PC-3 (cell line): ENCODE measurements around the gene POLR3B. TPM values are rescaled to one million over a fixed set of nuclear protein-coding genes. Genes with fewer than 3 reads are reported as not detected.

ENCODE experiments used
- ATAC-seq: fragments of 200-7000 bp; cut with Tn5 transposase; 2 replicates; pipeline ENCODE4 v1.9.1; 2020; ENCODE audit warnings: mild to moderate bottlenecking, moderate library complexity
- BruUV-seq: library from RNA; stranded (reverse); fragments of 400-500 nt; replicated peaks from 2 replicates; lab custom pipeline; 2021; lab: Mats Ljungman, UMichigan
- CTCF ChIA-PET: fragments of 300-600 bp; sonication (Branson Sonifier 250); formaldehyde crosslinking; loops from one replicate; lab custom pipeline; 2022; ENCODE audit warnings: antibody characterized with exemption; lab: Charles Lee
- POLR2A ChIA-PET: fragments of 300-600 bp; sonication (Branson Sonifier 250); formaldehyde crosslinking; loops from one replicate; lab custom pipeline; 2022; ENCODE audit warnings: antibody characterized with exemption; ENCODE audit not compliant: unreplicated experiment; lab: Charles Lee
- DNase-seq: peaks from one replicate; pipeline ENCODE4 v3.0.0-alpha.2; 2015
- H2AFZ ChIP-seq: fragments of 300-600 bp; sonication (generic); 2 replicates; pipeline ENCODE4 v1.6.0; 2016; ENCODE audit warnings: antibody characterized with exemption, low read length
- H3F3A ChIP-seq: fragments of 300-600 bp; sonication (generic); one replicate; pipeline ENCODE4 v1.6.0; 2017; ENCODE audit warnings: antibody characterized with exemption, low read length, control low read depth, mild to moderate bottlenecking; ENCODE audit not compliant: unreplicated experiment
- H3K27ac ChIP-seq: fragments of 300-600 bp; sonication (generic); 2 replicates; pipeline ENCODE4 v1.5.1; 2016; ENCODE audit warnings: mild to moderate bottlenecking, low read length
- H3K27me3 ChIP-seq: fragments of 300-600 bp; sonication (generic); 2 replicates; pipeline ENCODE4 v1.6.1; 2016; ENCODE audit warnings: low read length, mixed read lengths
- H3K36me3 ChIP-seq: fragments of 300-600 bp; sonication (generic); 2 replicates; pipeline ENCODE4 v1.6.1; 2016; ENCODE audit warnings: low read depth, mixed run types, low read length, mixed read lengths
- H3K4me1 ChIP-seq: fragments of 300-600 bp; sonication (generic); 2 replicates; pipeline ENCODE4 v1.5.1; 2016; ENCODE audit warnings: low read length; ENCODE audit not compliant: insufficient read depth
- H3K4me2 ChIP-seq: fragments of 300-600 bp; sonication (generic); 2 replicates; pipeline ENCODE4 v1.6.0; 2016; ENCODE audit warnings: low read length
- H3K4me3 ChIP-seq: fragments of 300-600 bp; sonication (generic); 2 replicates; pipeline ENCODE4 v1.5.1; 2016; ENCODE audit warnings: mild to moderate bottlenecking, low read length, mixed read lengths
- H3K79me2 ChIP-seq: fragments of 300-600 bp; sonication (generic); 2 replicates; pipeline ENCODE4 v1.6.1; 2017; ENCODE audit warnings: low read length, mixed read lengths
- H3K9ac ChIP-seq: fragments of 300-600 bp; sonication (generic); 2 replicates; pipeline ENCODE4 v1.6.0; 2016; ENCODE audit warnings: mild to moderate bottlenecking, low read length
- H3K9me2 ChIP-seq: fragments of 300-600 bp; sonication (generic); replicated peaks from 2 replicates; pipeline ENCODE4 v1.6.1; 2016; ENCODE audit warnings: mixed run types, low read length, mixed read lengths
- H3K9me3 ChIP-seq: fragments of 300-600 bp; sonication (generic); 2 replicates; pipeline ENCODE4 v1.6.1; 2016; ENCODE audit warnings: low read length, mixed read lengths
- H4K20me1 ChIP-seq: fragments of 300-600 bp; sonication (generic); 2 replicates; pipeline ENCODE4 v1.6.1; 2016; ENCODE audit warnings: low read length, mixed read lengths
- CTCF ChIP-seq: fragments of 300-600 bp; sonication (generic); conservative IDR thresholded peaks from 2 replicates; pipeline ENCODE4 v1.5.1; 2017; ENCODE audit warnings: antibody characterized with exemption, low read depth, mild to moderate bottlenecking, low read length
- EZH2 ChIP-seq: fragments of 300-600 bp; sonication (generic); IDR thresholded peaks from one replicate; pipeline ENCODE4 v1.6.1; 2017; ENCODE audit warnings: antibody characterized with exemption, mild to moderate bottlenecking, low read length; ENCODE audit not compliant: unreplicated experiment
- EZH2phosphoT487 ChIP-seq: fragments of 300-600 bp; sonication (generic); IDR thresholded peaks from 2 replicates; pipeline ENCODE4 v1.6.1; 2018; ENCODE audit warnings: mild to moderate bottlenecking, antibody characterized with exemption, low read length, borderline replicate concordance
- intact Hi-C: fragments of 100-400 bp; cut with micrococcal nuclease; formaldehyde crosslinking; loops from 2 replicates; pipeline ENCODE4 v1.9.0; 2023
- total RNA-seq: library from RNA; depleted of rRNA; stranded (reverse); fragments of >200 nt; gene quantifications from 2 replicates; pipeline ENCODE4 v1.2.3, GENCODE V29; 2014

Gene POLR3B
- total RNA-seq, 1 experiment from 2014 or later, result 23.4 TPM

GRCh38 chr12:106506691-106507090 is 149.1 kb downstream of the POLR3B start:
- no peaks in the 10 kb centered on the region for H4K20me1 ChIP-seq
- no peak overlapping the region for H3K27ac ChIP-seq
- H3F3A ChIP-seq, result no peaks in the 10 kb centered on the region
- no peaks in the 10 kb centered on the region for H3K9me3 ChIP-seq
- H3K4me1 ChIP-seq, result no peaks in the 10 kb centered on the region
- CTCF ChIA-PET, result no interaction called here
- intact Hi-C loops, result no loop called here
- H3K27me3 ChIP-seq, result no peaks in the 10 kb centered on the region
- no peak for ATAC-seq
- POLR2A ChIA-PET, result no interaction called here
- H2AFZ ChIP-seq, result no peak overlapping the region
- TF ChIP-seq CTCF (no peak), EZH2 (no peak), EZH2phosphoT487 (no peak)
- no peak overlapping the region for H3K4me2 ChIP-seq
- H3K9ac ChIP-seq, result no peak overlapping the region
- H3K9me2 ChIP-seq, result no peaks in the 10 kb centered on the region
- no peak overlapping the region for H3K4me3 ChIP-seq
- BruUV-seq, result no TSS peak
- DNase-seq, result no peak
- H3K36me3 ChIP-seq, result peaks cover 47% of the 10 kb centered on the region; the same call in 1 of the 2 replicates
- no peaks in the 10 kb centered on the region for H3K79me2 ChIP-seq

GRCh38 chr12:106508966-106509365 is 151.4 kb downstream of the POLR3B start:
- intact Hi-C loops, result no loop called here
- Histone ChIP-seq H3F3A (no peaks in the 10 kb centered on the region), H3K4me1 (no peaks in the 10 kb centered on the region), H3K9me2 (no peaks in the 10 kb centered on the region), H3K4me3 (no peak overlapping the region), H3K9me3 (no peaks in the 10 kb centered on the region), H3K27ac (no peak overlapping the region), H3K27me3 (no peaks in the 10 kb centered on the region), H3K79me2 (no peaks in the 10 kb centered on the region), H3K4me2 (no peak overlapping the region), H3K36me3 (peaks cover 38% of the 10 kb centered on the region; the same call in 1 of the 2 replicates), H2AFZ (no peak overlapping the region), H4K20me1 (no peaks in the 10 kb centered on the region), H3K9ac (no peak overlapping the region)
- ATAC-seq, result no peak
- ChIA-PET POLR2A (no interaction called here), CTCF (no interaction called here)
- no TSS peak for BruUV-seq
- TF ChIP-seq CTCF (no peak), EZH2 (no peak), EZH2phosphoT487 (no peak)
- no peak for DNase-seq

- H3F3A ChIP-seq, result no peaks in the 10 kb centered on the region
- H3K36me3 ChIP-seq, result peaks cover 28% of the 10 kb centered on the region; the same call in 1 of the 2 replicates
- no TSS peak for BruUV-seq
- no peak for DNase-seq
- no peak overlapping the region for H2AFZ ChIP-seq
- no peaks in the 10 kb centered on the region for H4K20me1 ChIP-seq
- no peaks in the 10 kb centered on the region for H3K9me3 ChIP-seq
- CTCF ChIA-PET, result no interaction called here
- TF ChIP-seq CTCF (no peak), EZH2 (no peak), EZH2phosphoT487 (no peak)
- no peak overlapping the region for H3K4me2 ChIP-seq
- no peak for ATAC-seq
- H3K27me3 ChIP-seq, result no peaks in the 10 kb centered on the region
- H3K9ac ChIP-seq, result no peak overlapping the region
- intact Hi-C loops, result no loop called here
- POLR2A ChIA-PET, result no interaction called here
- no peak overlapping the region for H3K27ac ChIP-seq
- H3K9me2 ChIP-seq, result no peaks in the 10 kb centered on the region
- H3K79me2 ChIP-seq, result no peaks in the 10 kb centered on the region
- H3K4me3 ChIP-seq, result no peak overlapping the region
- no peaks in the 10 kb centered on the region for H3K4me1 ChIP-seq
Measured at GRCh38 chr12:106511365-106511764, 153.8 kb downstream of the POLR3B start.
